Medulla oblongata (tissue), 1 donor: ENCODE results near the gene CPNE1.
"Not testable (repeated sequence)": the region's sequence is repeated elsewhere in the genome, so short reads cannot be mapped to it uniquely, and the experiment has no call there.

ENCODE experiments used
- DNase-seq: peaks from one replicate; pipeline ENCODE4 v3.0.0-alpha.2; 2015; ENCODE audit errors: extremely low spot score

The CPNE1 gene

GRCh38 chr20:35664466-35665206 is at the start of gene CPNE1, which contains the start of gene RBM12:
Gene CPNE1 (minus strand): TSS chr20:35664900. CDS start chr20:35632923, 31,977 bp downstream.
Gene RBM12 (minus strand): TSS chr20:35664900. CDS start chr20:35655322, 9,578 bp downstream.
- peak; percentile 94 for DNase-seq

DNA sequence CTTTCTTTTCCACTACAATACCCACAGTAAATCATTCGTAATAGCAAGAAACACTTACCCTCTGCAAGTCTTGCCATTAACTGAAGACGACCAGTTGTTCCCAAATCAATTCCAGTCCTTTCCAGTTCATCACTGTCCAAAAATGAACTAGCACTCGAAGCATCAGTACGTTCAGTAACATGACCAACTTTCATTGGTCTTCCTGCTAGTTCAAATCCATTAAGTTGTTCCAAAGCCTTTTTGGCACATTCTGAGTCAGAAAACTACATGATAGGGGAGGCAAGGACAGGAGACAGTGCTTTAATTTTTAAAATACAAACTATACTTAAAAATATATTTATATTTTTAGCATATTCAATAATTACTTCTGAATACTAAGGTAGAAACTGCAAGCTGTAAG is 49.4 kb upstream of the CPNE1 start:
- DNase-seq, result no peak

DNA sequence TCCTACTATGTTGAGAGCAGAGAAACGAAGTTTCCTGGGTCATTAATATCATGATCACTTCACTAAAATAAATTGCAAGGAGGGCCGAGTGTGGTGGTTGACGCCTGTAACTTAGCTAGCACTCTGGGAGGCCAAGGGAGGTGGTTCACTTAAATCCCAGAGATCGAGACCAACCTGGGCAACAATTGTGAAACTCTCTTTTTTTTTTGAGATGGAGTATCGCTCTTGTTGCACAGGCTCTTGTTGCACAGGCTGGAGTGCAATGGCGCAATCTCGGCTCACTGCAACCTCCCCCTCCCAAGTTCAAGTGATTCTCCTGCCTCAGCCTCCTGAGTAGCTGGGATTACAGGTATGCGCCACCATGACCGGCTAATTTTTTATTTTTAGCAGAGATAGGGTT is 48.4 kb upstream of the CPNE1 start:
- DNase-seq, result not testable (repeated sequence)

DNA sequence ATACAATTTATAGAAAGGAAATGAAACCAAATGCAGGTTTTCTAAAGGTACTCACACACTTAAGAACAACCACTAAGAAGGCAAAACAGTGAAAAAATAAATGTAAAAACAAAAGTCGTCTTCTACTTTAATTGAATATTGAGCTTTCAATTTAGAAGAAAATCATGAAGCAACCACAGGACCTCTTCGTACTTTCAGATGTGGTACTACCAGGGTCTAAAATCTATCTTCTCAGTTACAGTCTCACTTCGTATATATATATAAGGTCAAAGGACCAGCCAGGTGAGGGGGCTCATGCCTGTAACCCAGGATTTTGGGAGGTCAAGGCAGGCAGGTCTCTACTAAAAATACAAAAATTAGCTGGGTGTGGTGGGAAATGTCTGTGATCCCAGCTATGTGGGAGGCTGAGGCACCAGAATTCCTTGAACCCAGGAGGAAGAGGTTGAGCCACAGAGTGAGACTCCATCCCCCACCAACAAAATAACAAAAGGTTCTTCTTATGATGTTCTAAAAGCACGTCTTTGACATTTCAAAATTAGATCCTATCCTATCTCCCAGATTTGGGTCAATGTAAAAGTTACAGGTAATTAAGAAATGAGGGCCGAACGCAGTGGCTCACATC is 47.0 kb upstream of the CPNE1 start:
- DNase-seq, result no peak

DNA sequence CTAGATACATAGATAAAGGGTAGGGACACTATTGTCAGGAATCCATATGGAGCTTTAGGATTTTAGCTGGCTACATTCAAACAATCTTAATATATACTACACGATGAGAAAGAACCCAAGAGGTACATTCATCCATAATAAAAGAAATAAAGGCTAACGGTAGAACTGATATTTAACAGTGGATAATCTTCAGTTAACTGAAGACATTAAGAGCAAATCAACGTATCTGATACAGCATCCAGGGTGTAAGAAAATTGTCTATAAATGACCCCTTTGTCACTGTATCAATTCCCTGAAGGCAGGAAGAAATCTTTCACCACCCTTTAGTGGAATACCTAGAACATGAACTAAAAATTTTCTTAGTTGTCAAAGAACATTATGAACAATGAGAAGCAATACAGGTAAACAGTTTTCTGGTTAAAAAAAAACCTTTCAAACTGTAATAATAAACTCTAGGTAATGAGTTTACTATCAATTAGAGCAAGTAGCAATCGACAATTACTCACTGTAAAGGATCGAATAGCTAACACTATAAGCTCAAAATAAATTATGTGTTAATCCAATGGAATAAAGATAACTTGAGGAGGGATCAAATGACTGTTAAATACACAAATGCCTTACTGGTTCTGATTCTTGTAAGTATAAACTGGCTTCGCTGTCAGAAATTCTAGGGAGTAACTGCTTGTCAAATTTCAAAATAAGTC is 46.3 kb upstream of the CPNE1 start:
- DNase-seq, result no peak

DNA sequence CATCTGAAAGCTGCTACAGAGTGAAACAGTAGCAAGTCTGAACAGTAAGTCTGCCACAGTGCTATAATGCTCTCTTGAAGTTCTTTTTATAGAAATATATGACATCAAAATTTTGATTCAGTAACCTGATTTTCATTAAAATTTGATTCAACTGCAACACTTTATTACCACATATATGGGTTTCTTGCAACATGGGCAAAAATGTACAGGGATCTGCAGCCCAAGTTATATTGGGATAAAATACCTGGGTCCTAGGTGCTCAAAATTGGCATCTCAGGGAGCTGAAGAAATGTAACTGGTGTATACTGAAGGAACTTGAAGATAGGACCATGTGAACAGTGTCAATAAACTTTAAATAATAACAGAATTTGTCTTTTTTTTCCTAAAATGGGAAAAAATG is 45.3 kb upstream of the CPNE1 start:
- DNase-seq, result no peak

- DNase-seq, result no peak
Measured at GRCh38 chr20:35709259-35709658, 44.6 kb upstream of the CPNE1 start.

- no peak for DNase-seq
Measured at GRCh38 chr20:35708502-35708901, 43.8 kb upstream of the CPNE1 start.

DNA sequence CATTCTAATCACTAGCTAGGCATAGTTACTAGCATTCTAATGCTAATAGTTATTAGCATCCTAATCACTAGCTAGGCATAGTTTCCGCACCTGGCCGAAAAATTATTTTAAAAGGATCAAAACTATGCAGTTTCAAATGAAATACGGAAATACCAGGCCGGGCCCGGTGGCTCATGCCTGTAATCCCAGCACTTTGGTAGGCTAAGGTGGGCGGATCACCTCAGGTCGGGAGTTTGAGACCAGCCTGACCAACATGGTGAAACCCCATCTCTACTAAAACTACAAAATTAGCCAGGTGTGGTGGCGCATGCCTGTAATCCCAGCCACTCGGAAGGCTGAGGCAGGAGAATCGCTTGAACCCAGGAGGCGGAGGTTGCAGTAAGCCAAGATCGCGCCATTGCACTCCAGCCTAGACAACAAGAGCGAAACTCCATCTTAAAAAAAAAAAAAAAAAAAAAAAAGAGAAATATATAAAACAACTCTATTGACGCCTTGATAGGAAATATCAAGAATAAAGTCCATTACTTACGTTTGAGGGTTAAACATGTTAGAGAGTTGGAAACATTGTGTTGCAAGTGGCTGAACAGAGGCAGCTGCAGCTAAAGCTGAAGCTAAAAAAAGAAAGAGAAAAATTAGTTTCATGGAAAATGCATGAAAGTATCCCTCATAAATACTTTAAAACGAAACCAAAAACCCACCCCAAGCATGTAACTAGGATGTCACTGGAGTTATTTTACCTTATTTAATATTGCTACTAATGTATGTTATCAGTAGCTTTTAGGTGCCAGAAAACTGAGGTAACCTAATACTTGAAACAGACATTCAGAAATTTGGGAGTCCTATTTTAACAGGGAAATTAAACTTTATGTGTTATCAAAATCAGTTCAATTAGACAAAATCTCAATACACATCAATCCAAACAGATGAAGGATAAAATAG is 42.2 kb upstream of the CPNE1 start:
- not testable (repeated sequence) for DNase-seq

DNA sequence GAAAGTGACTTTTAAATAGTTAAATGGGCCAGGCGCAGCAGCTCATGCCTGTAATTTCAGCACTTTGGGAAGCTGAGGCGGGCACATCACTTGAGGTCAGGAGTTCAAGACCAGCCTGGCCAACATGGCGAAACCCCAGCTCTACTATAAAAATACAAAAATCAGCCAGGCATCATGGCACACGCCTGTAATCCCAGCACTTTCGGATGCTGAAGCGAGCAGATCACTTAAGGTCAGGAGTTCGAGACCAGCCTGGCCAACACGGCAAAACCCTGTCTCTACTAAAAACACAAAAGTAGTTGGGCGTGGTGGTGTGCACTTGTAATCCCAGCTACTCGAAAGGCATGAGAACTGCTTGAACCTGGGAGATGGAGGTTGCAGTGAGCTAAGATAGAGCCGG is 41.2 kb upstream of the CPNE1 start:
- not testable (repeated sequence) for DNase-seq

GRCh38 chr20:35704514-35705261 is 40.0 kb upstream of the CPNE1 start:
- no peak for DNase-seq

GRCh38 chr20:35702824-35703695 is 38.4 kb upstream of the CPNE1 start:
- no peak for DNase-seq

- no peak for DNase-seq
Measured at GRCh38 chr20:35702051-35702823, 37.5 kb upstream of the CPNE1 start.

DNA sequence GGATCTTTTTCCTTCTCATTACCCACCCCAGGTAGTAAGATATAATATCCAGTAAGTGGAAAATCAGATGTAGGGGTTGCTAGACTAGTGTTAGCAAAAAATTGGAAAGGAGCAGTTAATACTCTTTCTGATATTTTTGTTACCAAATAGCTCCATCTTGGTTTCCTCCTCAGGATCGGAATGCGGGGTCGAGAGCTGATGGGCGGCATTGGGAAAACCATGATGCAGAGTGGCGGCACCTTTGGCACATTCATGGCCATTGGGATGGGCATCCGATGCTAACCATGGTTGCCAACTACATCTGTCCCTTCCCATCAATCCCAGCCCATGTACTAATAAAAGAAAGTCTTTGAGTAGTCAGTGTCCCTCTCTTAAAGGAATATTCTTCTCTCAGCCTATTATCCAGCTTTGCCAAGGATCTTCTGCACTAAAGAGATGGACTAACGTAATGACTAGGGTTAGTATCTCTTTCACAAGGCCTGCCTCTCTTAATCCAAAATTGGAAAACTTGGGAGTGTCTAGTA is 36.0 kb upstream of the CPNE1 start:
- no peak for DNase-seq

- no peak for DNase-seq
Measured at GRCh38 chr20:35699957-35700624, 35.4 kb upstream of the CPNE1 start.

DNA sequence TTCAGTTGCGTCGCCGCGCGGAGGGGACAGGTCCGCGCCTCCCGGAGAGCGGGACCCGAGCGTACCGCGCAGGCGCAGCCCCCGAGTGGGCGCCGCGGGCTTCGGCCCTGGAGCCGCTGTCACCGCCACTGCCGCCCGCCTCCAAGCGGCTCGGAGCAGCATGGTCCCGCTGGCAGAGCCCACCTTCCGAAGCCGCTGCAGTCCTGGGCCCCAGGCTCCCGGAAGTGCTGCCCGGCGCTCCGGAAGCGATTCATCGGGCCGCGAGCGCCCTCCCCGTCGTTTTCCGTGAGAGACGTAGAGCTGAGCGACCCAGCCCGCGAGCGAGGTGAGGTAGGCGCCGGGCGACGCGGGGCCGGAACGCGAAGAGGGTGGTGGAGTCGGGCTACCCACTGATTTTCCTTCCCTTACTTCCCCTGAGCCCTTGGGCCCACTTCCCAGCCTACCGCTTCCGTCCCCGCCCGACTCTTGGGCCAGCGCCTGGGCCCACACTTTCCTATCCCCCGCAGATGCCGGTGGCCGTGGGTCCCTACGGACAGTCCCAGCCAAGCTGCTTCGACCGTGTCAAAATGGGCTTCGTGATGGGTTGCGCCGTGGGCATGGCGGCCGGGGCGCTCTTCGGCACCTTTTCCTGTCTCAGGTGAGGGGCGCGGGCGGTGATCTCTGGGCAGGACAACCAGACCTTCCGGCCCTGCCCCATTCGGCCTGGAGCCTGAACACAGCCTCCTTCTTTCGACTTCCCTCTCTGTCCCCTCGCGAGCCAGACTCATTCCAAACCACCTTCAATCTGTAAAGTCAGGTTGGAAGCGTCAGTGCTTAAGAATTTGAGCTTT is 34.6 kb upstream of the CPNE1 start, which contains the start of the genes NFS1 and ROMO1:
TSS of gene NFS1 (minus strand) at position 226 of the 830 bp plus-strand sequence. CDS start at position 162, 64 bp downstream.
TSS of gene ROMO1 (plus strand) at position 279 of the 830 bp plus-strand sequence. CDS start at position 507, 228 bp downstream.
- DNase-seq, result peak; percentile 87
